K562 (cell line): ENCODE results near the gene SPIB. TPM values are rescaled to one million over a fixed set of nuclear protein-coding genes. Genes with fewer than 3 reads are reported as not detected.

Source experiments
- AFF1 ChIP-seq, 2 experiments: fragments of 450-650 bp; IDR thresholded peaks; 2 replicates each; pipeline ENCODE4 v1.6.1; 2018; ENCODE audit warnings: mild to moderate bottlenecking in 2 of 2, low read depth in 1 of 2; ENCODE audit not compliant: partially characterized antibody in 2 of 2
- BCL6 ChIP-seq: fragments of 250-450 bp; sonication (Bioruptor Pico); IDR thresholded peaks from 2 replicates; pipeline ENCODE4 v1.4.0; 2020
- CSDE1 ChIP-seq, 2 experiments: fragments of 450-650 bp; IDR thresholded peaks; 2 replicates each; pipeline ENCODE4 v1.6.1; 2016; ENCODE audit warnings: mild to moderate bottlenecking in 1 of 2
- DMBX1 ChIP-seq: fragments of 250-450 bp; sonication (Bioruptor Pico); IDR thresholded peaks from 2 replicates; pipeline ENCODE4 v1.8.0; 2022; ENCODE audit warnings: inconsistent platforms, mild to moderate bottlenecking, moderate library complexity, borderline replicate concordance
- ELK1 ChIP-seq: sonication (generic); formaldehyde crosslinking; IDR thresholded peaks from 2 replicates; pipeline ENCODE4 v1.8.1; 2022; ENCODE audit warnings: missing genetic modification reagents
- GATA2 ChIP-seq: sonication (generic); formaldehyde crosslinking; IDR thresholded peaks from 2 replicates; pipeline ENCODE4 v1.4.0; 2020; ENCODE audit warnings: mild to moderate bottlenecking, missing genetic modification reagents
- MAFF ChIP-seq: IDR thresholded peaks from 2 replicates; pipeline ENCODE4 v1.6.1; 2012; ENCODE audit warnings: low read length, improper control_type of control experiment
- MBD2 ChIP-seq: sonication (generic); IDR thresholded peaks from 2 replicates; pipeline ENCODE4 v1.6.1; 2016; ENCODE audit warnings: low read depth, borderline replicate concordance
- MITF ChIP-seq: IDR thresholded peaks from 2 replicates; pipeline ENCODE4 v1.6.1; 2014; ENCODE audit warnings: antibody characterized with exemption
- NFRKB ChIP-seq: fragments of 450-650 bp; IDR thresholded peaks from 2 replicates; pipeline ENCODE4 v1.6.1; 2016; ENCODE audit warnings: low read depth
- SMAD1 ChIP-seq: fragments of 150-350 bp; IDR thresholded peaks from 2 replicates; pipeline ENCODE4 v1.6.1; 2014; ENCODE audit warnings: low read length, low read depth; ENCODE audit not compliant: partially characterized antibody
- TCF7L2 ChIP-seq: fragments of 150-350 bp; IDR thresholded peaks from 2 replicates; pipeline ENCODE4 v1.6.1; 2016; ENCODE audit warnings: low read depth, mild to moderate bottlenecking, low read length, moderate library complexity
- ZBTB17 ChIP-seq: fragments of 450-650 bp; formaldehyde crosslinking; IDR thresholded peaks from 2 replicates; pipeline ENCODE4 v1.4.0; 2020; ENCODE audit warnings: mild to moderate bottlenecking
- ZNF282 ChIP-seq: sonication (generic); formaldehyde crosslinking; IDR thresholded peaks from 2 replicates; pipeline ENCODE4 v1.8.1; 2023; ENCODE audit warnings: missing genetic modification reagents
- ZNF324 ChIP-seq: fragments of 250-450 bp; sonication (Bioruptor Pico); IDR thresholded peaks from 2 replicates; pipeline ENCODE4 v1.4.0; 2020; ENCODE audit warnings: mild to moderate bottlenecking
- ZNF384 ChIP-seq: IDR thresholded peaks from 2 replicates; pipeline ENCODE4 v1.6.1; 2012; ENCODE audit warnings: low read depth, low read length, improper control_type of control experiment
- ZNF511 ChIP-seq: sonication (generic); formaldehyde crosslinking; IDR thresholded peaks from 2 replicates; pipeline ENCODE4 v1.8.0; 2022; ENCODE audit warnings: mild to moderate bottlenecking, missing genetic modification reagents
- ZNF764 ChIP-seq: fragments of 250-450 bp; sonication (Bioruptor Pico); IDR thresholded peaks from 2 replicates; pipeline ENCODE4 v1.4.0; 2020; ENCODE audit warnings: low read depth, mild to moderate bottlenecking, moderate library complexity
- polyA plus RNA-seq, 8 experiments: library from polyadenylated mRNA; depleted of rRNA in 4 of 8; stranded (reverse) in 5 of 8; unstranded in 3 of 8; fragments of >200 nt; fragmentation: Nextera tagmentation in 2 of 8; fragmentation: Illumina TruSeq in 1 of 8; extraction: Ambion mirVana in 2 of 8; extraction: Trizol in 1 of 8; gene quantifications; 2 replicates each; pipeline versions ENCODE4 v1.2.1 to v1.2.3, GENCODE V29; 2011 to 2014; ENCODE audit warnings: inconsistent platforms in 1 of 8, missing spikeins in 1 of 8
- total RNA-seq, 7 experiments: library from RNA; depleted of rRNA in 6 of 7; stranded (reverse); fragments of >200 nt in 6 of 7; fragmentation: Illumina TruSeq in 2 of 7; extraction: Trizol in 2 of 7; gene quantifications; 2 replicates each; pipeline versions ENCODE4 v1.2.1 to v1.2.3, GENCODE V29; 2011 to 2021; ENCODE audit warnings: low replicate concordance in 1 of 7
- TF ChIP-seq, protein P1 (sequence below): fragments of 150-350 bp; conservative IDR thresholded peaks from 2 replicates; pipeline ENCODE4 v1.6.1; 2014; ENCODE audit warnings: low read length

Gene SPIB
- total and polyA plus RNA-seq, 9 of the 15 experiments (the other 6 are each of a cell fraction or from before 2014, with no cell fraction given): 0.06 to 1.0 (median 0.43) TPM; not detected in 1

DNA sequence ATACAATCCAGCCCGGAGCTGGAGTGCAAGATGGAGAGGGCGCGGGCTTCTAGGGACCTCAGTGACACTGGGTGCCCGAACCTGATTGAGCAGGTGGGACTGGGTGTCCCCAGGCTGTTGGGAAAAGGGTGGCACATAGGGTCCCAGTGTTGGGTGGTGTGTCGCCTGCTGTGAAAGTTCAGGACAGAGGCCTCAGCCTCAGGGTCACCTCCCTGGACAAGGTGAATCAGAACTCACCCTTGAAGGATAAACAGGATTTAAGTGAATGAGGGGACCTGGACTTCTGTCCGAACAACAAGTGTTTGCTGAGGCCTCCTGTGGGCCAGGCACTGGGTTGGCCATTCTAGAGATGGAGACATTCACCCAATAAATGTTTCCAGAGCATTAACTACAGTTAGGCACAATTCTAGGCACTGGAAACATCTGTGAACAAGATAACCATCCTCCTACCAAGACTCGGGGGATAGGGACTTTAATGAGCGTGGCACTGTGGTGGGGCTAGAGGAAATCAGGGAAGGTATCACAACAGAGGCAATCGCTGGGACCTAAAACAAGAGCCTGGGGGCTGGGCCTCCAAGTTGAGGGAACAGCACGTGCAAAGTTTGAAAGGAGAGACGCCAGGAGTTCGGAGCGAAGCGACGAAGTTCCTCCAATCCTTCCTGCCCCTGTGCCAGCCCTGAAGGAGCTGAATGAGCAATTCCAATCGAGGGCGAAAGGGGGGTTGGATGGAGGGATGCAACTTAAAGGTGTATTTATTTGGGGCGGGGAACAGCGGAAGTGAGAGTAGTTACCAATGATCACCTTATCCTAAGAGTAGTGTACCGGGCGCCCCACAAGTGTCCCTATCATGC is 35.5 kb upstream of the SPIB start (continued):
- TF ChIP-seq MBD2 (no peak), ZNF384 (no peak), MAFF (no peak), ZNF282 (CRISPR knock-in tag) (no peak), ZBTB17 (CRISPR knock-in tag) (no peak), AFF1 (IDR thresholded peaks at IDR 0.05; ENCODE audit: low read depth in 1 of 2, partially characterized antibody in 2 of 2) (peak in 1 of 2 experiments; percentile 18), ELK1 (no peak), TCF7L2 (no peak), ZNF511 (CRISPR knock-in tag) (no peak), MITF (no peak), ZNF764 (CRISPR knock-in tag) (no peak), NFRKB (no peak), BCL6 (CRISPR knock-in tag) (no peak), DMBX1 (CRISPR knock-in tag) (peak; percentile 67; the same call in 1 of the 2 replicates), GATA2 (CRISPR knock-in tag) (no peak), CSDE1 (IDR thresholded peaks at IDR 0.05) (no peak), ZNF324 (CRISPR knock-in tag) (no peak), SMAD1 (no peak)
- TF ChIP-seq, protein P1, sequence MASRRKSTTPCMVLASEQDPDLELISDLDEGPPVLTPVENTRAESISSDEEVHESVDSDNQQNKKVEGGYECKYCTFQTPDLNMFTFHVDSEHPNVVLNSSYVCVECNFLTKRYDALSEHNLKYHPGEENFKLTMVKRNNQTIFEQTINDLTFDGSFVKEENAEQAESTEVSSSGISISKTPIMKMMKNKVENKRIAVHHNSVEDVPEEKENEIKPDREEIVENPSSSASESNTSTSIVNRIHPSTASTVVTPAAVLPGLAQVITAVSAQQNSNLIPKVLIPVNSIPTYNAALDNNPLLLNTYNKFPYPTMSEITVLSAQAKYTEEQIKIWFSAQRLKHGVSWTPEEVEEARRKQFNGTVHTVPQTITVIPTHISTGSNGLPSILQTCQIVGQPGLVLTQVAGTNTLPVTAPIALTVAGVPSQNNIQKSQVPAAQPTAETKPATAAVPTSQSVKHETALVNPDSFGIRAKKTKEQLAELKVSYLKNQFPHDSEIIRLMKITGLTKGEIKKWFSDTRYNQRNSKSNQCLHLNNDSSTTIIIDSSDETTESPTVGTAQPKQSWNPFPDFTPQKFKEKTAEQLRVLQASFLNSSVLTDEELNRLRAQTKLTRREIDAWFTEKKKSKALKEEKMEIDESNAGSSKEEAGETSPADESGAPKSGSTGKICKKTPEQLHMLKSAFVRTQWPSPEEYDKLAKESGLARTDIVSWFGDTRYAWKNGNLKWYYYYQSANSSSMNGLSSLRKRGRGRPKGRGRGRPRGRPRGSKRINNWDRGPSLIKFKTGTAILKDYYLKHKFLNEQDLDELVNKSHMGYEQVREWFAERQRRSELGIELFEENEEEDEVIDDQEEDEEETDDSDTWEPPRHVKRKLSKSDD: no peak
